Mesodermal cell (in vitro differentiated cells): Measurements from ENCODE around the gene PGAP3.
"Not testable (repeated sequence)": the region's sequence is repeated elsewhere in the genome, so short reads cannot be mapped to it uniquely, and the experiment has no call there.

Source experiments
- H3K27ac ChIP-seq: 2 replicates; pipeline ENCODE4 v1.7.0; 2013; ENCODE audit warnings: mild to moderate bottlenecking, low read depth, low read length, moderate library complexity; ENCODE audit not compliant: severe bottlenecking
- H3K36me3 ChIP-seq: 2 replicates; pipeline ENCODE4 v1.7.1; 2013; ENCODE audit warnings: mild to moderate bottlenecking, low read length, moderate library complexity; ENCODE audit not compliant: control insufficient read depth, insufficient read depth
- H3K4me1 ChIP-seq: one replicate; pipeline ENCODE4 v1.7.1; 2013; ENCODE audit warnings: mild to moderate bottlenecking, low read length; ENCODE audit not compliant: insufficient read depth, control insufficient read depth, poor library complexity, severe bottlenecking
- H3K4me3 ChIP-seq: 2 replicates; pipeline ENCODE4 v1.7.0; 2013; ENCODE audit warnings: low read length, control low read depth, mild to moderate bottlenecking; ENCODE audit not compliant: insufficient read depth, poor library complexity, severe bottlenecking; ENCODE audit errors: extremely low read depth
- H3K9me3 ChIP-seq: 2 replicates; pipeline ENCODE4 v1.7.1; 2013; ENCODE audit warnings: mild to moderate bottlenecking, low read length, moderate library complexity; ENCODE audit not compliant: control insufficient read depth
- WGBS, 2 experiments: methylation state at CpG; one replicate each; pipeline ENCODE4 v1.1.5; 2013; ENCODE audit warnings: missing lambda C conversion rate in 2 of 2; ENCODE audit not compliant: insufficient coverage in 2 of 2; 5-methylcytosine and 5-hydroxymethylcytosine counted together

PGAP3 gene

GRCh38 chr17:39711851-39712250, 24.0 kb upstream of the PGAP3 start:
- peaks cover 78% of the 10 kb centered on the region for H3K36me3 ChIP-seq

DNA sequence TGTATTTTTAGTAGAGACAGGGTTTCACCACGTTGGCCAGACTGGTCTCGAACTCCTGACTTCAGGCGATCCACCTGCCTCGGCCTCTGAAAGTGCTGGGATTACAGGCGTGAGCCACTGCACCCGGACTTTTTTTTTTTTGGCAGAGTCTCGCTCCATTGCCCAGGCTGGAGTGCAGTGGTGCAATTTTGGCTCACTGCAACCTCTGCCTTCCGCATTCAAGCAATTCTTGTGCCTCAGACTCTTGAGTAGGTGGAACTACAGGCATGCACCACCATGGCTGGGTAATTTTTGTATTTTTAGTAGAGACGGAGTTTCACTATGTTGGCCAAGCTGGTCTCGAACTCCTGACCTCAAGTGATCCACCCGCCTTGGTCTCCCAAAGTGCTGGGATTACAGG, 23.2 kb upstream of the PGAP3 start:
- H3K36me3 ChIP-seq = peaks cover 72% of the 10 kb centered on the region
- 90% methylated on average over 11 of the region's 11 CpGs for WGBS, 2 experiments

More at GRCh38 chr17:39711851-39712250, 24.0 kb upstream of the PGAP3 start:
- H3K27ac ChIP-seq = no peak overlapping the region
- H3K4me1 ChIP-seq = no peaks in the 10 kb centered on the region
- 89 to 98% methylated on average over 8 to 9 of the region's 10 CpGs for WGBS, 2 experiments
- H3K4me3 ChIP-seq = no peak overlapping the region
- no peaks in the 10 kb centered on the region for H3K9me3 ChIP-seq

GRCh38 chr17:39709998-39710964, 22.4 kb upstream of the PGAP3 start:
- Histone ChIP-seq H3K4me3 (no peak overlapping the region), H3K27ac (no peak overlapping the region), H3K36me3 (peaks cover 68% of the 10 kb centered on the region), H3K4me1 (no peaks in the 10 kb centered on the region), H3K9me3 (no peaks in the 10 kb centered on the region)
- 97% methylated on average over 17 to 20 of the region's 20 CpGs for whole genome bisulfite sequencing, 2 experiments

More for the DNA sequence above, 23.2 kb upstream of the PGAP3 start:
- not testable (repeated sequence) for H3K4me3 ChIP-seq, H3K4me1 ChIP-seq, H3K9me3 ChIP-seq, H3K27ac ChIP-seq

DNA sequence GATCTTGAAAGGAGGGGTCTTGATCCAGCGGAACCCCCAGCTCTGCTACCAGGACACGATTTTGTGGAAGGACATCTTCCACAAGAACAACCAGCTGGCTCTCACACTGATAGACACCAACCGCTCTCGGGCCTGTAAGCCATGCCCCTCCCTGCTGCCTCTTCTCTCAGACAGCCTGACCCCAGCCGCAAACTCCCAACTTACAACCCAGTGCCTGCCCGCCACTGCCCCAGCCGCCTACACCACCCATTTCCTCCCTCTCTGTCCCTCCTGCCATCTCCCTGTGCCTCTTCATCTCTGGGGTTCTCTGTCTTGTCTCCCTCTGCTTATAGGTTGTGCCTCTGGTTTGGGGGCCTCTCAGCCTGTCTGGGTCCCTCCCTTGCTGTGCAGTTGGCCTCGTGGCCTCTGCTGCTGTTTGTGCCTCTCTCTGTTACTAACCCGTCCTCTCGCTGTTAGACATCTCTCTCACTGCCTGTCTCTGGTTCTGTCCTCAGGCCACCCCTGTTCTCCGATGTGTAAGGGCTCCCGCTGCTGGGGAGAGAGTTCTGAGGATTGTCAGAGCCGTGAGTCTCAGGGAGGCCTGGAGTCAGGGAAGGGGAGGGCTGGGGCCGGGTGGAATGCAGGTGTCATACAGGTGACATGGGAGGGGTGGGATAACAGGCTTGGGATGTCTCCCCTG, 21.6 kb upstream of the PGAP3 start:
- 93 to 94% methylated on average over 12 of the region's 14 CpGs for WGBS, 2 experiments
- peaks cover 60% of the 10 kb centered on the region for H3K36me3 ChIP-seq
- H3K9me3 ChIP-seq = no peaks in the 10 kb centered on the region
- H3K4me3 ChIP-seq = no peak overlapping the region
- no peak overlapping the region for H3K27ac ChIP-seq
- no peaks in the 10 kb centered on the region for H3K4me1 ChIP-seq

- H3K4me3 ChIP-seq = no peak overlapping the region
- WGBS, 2 experiments = 92 to 97% methylated on average over 6 to 7 of the region's 7 CpGs
- no peaks in the 10 kb centered on the region for H3K4me1 ChIP-seq
- H3K27ac ChIP-seq = no peak overlapping the region
- H3K9me3 ChIP-seq = no peaks in the 10 kb centered on the region
- peaks cover 50% of the 10 kb centered on the region for H3K36me3 ChIP-seq
Observed at GRCh38 chr17:39706921-39707337, 19.1 kb upstream of the PGAP3 start.

DNA sequence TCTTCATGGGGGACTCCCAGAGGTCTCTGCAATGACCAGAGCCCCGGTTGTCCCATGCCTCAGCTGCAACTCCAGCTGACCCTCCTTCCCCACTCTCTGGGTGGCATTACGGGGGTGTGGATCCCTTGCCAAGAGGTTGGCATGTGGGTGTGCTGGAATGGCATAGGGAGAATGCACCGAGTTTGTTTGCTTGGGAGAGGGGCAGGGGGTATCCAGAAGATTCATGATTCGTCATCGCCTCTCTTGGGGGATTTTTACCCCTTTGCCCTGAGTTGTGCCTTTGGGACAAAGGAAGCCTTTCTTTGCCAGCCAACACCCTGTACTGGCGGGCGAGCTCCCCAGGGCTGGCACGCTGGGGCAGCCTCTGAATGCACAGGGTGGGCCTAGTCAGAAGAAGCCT, 18.5 kb upstream of the PGAP3 start:
- WGBS, 2 experiments = 93 to 96% methylated on average over 3 to 4 of the region's 8 CpGs

GRCh38 chr17:39705786-39706348, 18.0 kb upstream of the PGAP3 start:
- peaks cover 8% of the 10 kb centered on the region for H3K4me1 ChIP-seq
- no peak overlapping the region for H3K4me3 ChIP-seq
- WGBS, 2 experiments = 91 to 97% methylated on average over 12 of the region's 12 CpGs
- H3K27ac ChIP-seq = no peak overlapping the region
- H3K9me3 ChIP-seq = no peaks in the 10 kb centered on the region
- H3K36me3 ChIP-seq = peaks cover 44% of the 10 kb centered on the region

More for the DNA sequence above, 18.5 kb upstream of the PGAP3 start:
- Histone ChIP-seq H3K4me3 (no peak overlapping the region), H3K4me1 (peaks cover 3% of the 10 kb centered on the region), H3K36me3 (peaks cover 46% of the 10 kb centered on the region), H3K27ac (no peak overlapping the region), H3K9me3 (no peaks in the 10 kb centered on the region)

- Histone ChIP-seq H3K4me1 (peaks cover 8% of the 10 kb centered on the region), H3K27ac (no peak overlapping the region), H3K36me3 (peaks cover 36% of the 10 kb centered on the region), H3K9me3 (no peaks in the 10 kb centered on the region), H3K4me3 (no peak overlapping the region)
- WGBS, 2 experiments = 70 to 74% methylated on average over 8 to 11 of the region's 11 CpGs
Observed at GRCh38 chr17:39704821-39705551, 17.1 kb upstream of the PGAP3 start.

DNA sequence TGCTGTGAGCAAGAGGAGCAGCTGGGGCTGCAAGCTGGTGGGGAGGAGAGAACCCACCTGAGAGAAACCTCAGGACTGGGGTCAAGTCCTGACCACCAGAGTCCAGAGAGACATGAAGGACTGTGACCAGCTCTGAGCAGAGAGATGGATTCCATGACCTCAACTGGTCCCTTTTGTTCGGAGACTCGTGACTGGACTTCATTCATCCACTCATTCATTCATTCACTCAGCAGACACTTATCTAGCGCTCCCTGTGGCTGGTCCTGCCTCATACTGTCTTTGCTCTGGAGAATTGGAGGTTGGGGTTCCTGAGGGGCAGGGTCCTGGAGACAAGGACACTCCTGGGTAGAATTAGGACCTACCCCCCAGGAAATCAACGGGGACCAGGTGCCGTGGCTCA, 16.1 kb upstream of the PGAP3 start:
- no peak overlapping the region for H3K27ac ChIP-seq
- WGBS, 2 experiments = 97 to 100% methylated on average over 2 to 4 of the region's 5 CpGs
- H3K36me3 ChIP-seq = peaks cover 25% of the 10 kb centered on the region
- no peaks in the 10 kb centered on the region for H3K9me3 ChIP-seq
- no peak overlapping the region for H3K4me3 ChIP-seq
- H3K4me1 ChIP-seq = peaks cover 14% of the 10 kb centered on the region
